Colon (tissue), 2 donors: Measurements from ENCODE around the gene LRMDA.

Source experiments
- FAIRE-seq: peaks from 2 replicates; lab custom pipeline; 2012; peaks lifted over from hg19 to GRCh38; lab: Jason Lieb, UNC
- donor health status: control.
- donor health status: control.

Gene LRMDA

DNA sequence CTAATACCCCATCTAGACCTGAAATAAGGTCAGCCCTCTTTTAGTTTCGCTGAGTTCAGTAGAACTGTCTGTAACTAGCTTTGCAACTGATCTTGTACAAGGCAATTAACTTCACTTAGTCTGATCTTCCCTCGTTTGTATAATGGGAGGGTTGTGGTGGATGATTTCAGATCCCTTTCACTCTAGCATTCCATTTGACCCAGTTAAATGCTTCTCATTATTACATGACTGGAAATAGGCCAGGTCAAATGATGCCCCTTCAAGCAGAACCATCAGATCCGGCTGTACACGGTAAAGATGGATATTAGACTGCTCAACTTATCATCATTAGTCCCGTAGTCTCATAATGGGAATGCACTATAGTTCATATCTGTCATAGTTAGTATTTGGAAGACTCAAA is 1009.0 kb downstream of the LRMDA start:
- FAIRE-seq = no peak

DNA sequence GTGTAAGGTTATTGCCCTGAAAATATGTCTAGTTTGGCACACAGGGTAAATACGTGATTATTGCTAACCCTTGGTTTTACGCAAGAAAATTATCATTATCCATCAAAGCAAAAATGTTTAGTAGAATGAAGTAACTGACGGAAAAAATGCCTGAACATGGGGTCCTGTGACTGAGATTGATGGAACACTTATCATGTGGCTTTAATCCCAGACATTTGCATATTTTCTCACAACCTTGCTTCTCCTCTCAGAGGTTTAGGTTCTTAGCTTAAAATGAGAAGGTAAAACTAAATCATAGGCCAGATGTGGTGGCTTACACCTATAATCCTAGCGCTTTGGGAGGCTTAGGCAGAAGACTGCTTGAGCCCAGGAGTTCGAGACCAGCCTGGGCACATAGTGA is 1010.7 kb downstream of the LRMDA start:
- no peak for FAIRE-seq

- no peak for FAIRE-seq
Measured at GRCh38 chr10:76444034-76444800, 1012.8 kb downstream of the LRMDA start.

DNA sequence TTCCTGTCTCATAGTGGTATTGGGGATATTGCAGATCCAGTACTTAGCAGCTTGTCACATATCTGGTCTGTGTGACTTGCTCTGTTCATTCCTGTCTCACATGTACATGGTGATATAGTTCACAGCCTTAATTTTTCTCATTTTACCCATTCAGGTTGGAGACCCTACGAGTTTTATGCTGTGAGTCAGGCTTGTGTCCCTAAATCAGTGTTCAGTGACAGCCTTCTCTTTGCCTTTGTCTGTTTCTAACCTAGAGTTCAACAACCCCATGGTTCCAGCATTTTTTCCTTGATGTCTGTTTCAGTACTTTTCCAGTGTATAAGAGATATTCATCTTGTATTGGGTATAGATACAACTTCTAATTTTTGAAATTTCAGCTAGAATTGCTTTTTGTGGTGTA is 1016.2 kb downstream of the LRMDA start:
- FAIRE-seq = no peak

DNA sequence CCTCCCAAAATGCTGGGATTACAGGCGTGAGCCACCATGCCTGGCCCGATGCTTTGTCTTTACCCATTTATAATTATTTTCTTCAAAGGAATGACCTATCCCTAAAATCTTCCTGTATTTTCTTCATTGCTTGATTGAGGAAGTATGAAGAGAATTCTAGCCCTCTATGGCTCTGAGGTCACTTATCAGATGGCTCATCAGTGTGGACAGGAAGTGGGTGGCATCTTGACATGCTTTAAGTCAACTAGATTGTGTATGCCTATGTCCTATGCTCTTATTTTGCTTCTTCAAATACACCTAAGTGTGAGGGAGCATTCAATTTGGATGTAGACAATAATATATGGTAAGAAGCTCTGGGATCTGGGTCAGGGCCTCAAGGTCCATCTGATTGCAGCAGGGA is 1020.5 kb downstream of the LRMDA start:
- FAIRE-seq = no peak

DNA sequence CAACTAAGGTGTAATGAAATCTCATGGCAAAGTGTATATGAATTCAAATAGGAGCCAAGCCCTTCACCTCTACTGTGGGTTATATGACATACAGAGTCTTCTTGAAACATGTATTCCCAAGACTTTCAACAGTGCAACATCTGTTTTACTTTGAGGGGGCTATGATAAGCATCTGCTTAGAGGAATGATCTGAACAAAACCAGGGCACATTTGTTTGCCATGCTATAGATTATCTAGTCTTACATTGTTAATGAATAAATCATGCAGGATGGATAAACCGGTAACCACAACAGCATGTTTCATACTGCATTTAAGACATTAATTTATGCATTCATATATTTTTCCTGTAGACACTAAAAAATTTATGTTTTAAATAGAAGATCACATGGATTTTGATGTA is 1021.9 kb downstream of the LRMDA start:
- FAIRE-seq = no peak

GRCh38 chr10:76453997-76454396 is 1022.6 kb downstream of the LRMDA start:
- no peak for FAIRE-seq

GRCh38 chr10:76454506-76455140 is 1023.2 kb downstream of the LRMDA start:
- FAIRE-seq = no peak

- no peak for FAIRE-seq
Measured at GRCh38 chr10:76456197-76456596, 1024.8 kb downstream of the LRMDA start.

GRCh38 chr10:76459016-76459730 is 1027.7 kb downstream of the LRMDA start:
- FAIRE-seq = no peak

- FAIRE-seq = no peak
Measured at GRCh38 chr10:76461024-76461423, 1029.6 kb downstream of the LRMDA start.

GRCh38 chr10:76463111-76463510 is 1031.7 kb downstream of the LRMDA start:
- FAIRE-seq = no peak

DNA sequence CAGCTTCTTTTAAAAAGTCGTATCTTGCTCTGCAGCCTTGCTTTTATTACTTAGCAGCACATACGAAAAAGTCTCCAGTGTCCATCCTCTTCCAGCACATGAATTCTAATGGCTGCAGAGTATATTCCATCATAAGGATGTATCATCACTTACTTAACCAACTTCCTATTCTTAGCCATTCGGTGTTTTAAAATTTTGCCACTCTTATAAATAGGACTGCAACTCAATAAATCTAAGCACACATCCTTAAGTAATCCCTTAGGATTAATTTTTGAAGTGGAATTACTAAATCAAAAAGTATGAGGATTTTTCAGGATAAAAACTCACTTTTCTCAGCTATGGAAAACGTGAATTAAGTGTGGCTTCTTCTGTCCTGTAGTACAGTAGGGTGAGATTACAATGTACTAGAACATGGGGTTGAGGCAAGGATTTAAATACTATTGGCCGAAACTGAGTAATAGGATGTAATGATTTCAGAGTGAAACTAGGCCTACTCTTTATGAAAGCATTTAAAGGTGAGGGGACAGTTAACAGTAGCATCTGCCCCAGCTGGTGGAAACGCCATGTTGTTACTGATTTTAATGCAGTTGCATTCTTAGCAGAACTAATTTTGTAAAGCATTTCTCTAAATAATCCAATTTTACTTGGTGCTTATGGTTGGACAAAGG is 1035.5 kb downstream of the LRMDA start:
- no peak for FAIRE-seq

DNA sequence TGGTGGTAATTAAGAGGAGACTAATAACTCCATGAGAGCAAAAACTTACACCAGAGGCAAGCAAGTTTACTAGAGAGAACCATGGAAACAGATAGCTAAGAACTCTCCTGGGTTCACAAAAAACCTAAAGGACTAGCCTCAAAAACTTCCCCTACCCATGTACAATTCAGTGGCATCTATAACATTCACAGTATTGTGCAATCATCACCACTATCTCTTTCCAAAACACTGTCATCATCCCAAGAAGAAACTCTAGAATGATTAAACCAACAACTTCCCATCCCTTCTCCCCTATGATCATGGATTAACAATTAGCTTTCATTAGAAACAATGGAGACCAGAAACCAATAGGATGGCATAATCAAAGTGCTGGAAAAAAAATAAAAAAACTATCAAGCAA is 1038.3 kb downstream of the LRMDA start:
- no peak for FAIRE-seq

GRCh38 chr10:76479103-76479790 is 1047.8 kb downstream of the LRMDA start:
- no peak for FAIRE-seq

DNA sequence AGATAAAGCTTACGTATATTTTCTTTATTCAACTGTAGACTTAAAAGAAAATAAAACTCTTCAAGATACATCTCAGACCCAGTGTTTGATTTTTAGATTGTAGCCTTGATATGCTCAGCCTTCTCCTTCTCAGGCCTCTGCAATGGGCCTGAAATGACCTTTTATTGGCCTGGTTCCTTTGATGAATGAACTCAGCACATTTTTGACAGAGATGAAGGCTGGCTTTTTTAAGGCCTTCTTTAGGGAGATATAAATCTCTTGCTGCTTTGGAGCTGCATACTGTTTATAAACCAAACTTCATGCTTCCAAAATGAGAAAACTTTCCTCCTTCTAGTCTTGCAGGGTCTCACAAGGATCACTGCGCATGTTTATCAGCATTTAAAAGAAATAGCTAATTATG is 1049.8 kb downstream of the LRMDA start:
- FAIRE-seq = no peak

GRCh38 chr10:76487582-76487981 is 1056.2 kb downstream of the LRMDA start:
- no peak for FAIRE-seq

DNA sequence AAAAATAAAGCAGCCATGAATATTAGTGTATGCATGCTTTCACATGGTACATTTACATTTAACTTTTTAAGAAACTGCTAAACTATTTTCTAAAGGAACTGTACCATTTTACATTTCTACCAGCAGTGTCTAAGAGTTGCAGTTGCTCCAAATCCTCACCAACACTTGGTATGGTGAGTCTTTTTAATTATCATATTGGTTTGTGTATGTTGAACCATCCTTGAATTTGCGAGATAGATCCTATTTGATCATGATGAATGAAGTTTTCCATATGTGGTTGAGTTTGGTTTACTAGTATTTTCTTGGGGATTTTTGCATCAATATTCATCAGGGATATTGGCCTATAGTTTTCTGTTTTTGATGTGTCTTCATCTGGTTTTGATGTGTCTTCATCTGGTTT is 1057.2 kb downstream of the LRMDA start:
- FAIRE-seq = no peak

DNA sequence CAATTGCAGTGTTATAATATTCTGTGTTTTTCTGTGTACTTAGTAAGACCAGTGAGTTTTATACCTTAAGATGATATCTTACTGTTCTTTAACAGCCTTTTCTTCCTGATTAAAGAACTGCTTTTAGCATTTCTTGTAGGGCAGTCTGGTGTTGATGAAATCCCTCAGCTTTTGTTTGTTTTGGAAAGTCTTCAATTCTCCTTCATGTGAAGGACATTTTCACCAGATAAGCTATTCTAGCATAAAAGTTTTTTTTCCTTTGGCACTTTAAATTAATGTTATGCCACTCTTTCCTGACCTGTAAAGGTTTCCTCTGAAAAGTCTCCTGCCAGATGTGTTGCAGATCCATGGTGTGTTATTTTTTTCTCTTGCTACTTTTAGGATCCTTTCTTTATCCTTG is 1059.8 kb downstream of the LRMDA start:
- FAIRE-seq = no peak

DNA sequence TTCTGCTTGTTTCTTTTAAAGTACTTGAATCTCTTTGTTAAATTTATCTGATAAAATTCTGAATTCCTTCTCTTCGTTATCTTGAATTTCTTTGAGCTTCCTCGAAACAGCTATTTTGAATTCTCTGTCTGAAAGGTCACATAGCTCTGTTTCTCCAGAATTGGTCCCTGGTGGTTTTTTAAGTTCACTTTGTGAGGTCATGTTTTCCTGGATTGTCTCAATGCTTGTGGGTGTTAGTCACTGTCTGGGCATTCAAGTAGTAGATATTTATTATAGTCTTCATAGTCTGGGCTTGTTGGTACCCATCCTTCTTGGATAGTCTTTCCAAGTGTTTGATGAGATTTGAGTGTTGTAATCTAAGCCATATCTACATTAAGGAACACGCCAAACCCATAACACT is 1060.6 kb downstream of the LRMDA start:
- no peak for FAIRE-seq

- FAIRE-seq = no peak
Measured at GRCh38 chr10:76492678-76493472, 1061.5 kb downstream of the LRMDA start.
